Liver (tissue), 3 donors: ENCODE data around the gene C2CD4C.

Experiments
- ATF3 ChIP-seq: IDR thresholded peaks from 2 replicates; pipeline ENCODE4 v1.6.1; 2016; ENCODE audit warnings: antibody characterized with exemption
- RAD21 ChIP-seq, 2 donors: IDR thresholded peaks; 2 replicates each; pipeline ENCODE4 v1.6.1; 2016; ENCODE audit warnings: antibody characterized with exemption in 2 of 2, mild to moderate bottlenecking in 2 of 2
- TAF1 ChIP-seq: conservative IDR thresholded peaks from 2 replicates; pipeline ENCODE4 v1.6.1; 2016; ENCODE audit warnings: antibody characterized with exemption, mild to moderate bottlenecking
- TF ChIP-seq, protein P1 (sequence below): fragments of 150-350 bp; IDR thresholded peaks from 2 replicates; pipeline ENCODE4 v1.5.1; 2017; ENCODE audit warnings: improper control_type of control experiment, low read depth, low read length; ENCODE audit not compliant: missing input control
- donor health status: healthy.
- donor health status: healthy.

DNA sequence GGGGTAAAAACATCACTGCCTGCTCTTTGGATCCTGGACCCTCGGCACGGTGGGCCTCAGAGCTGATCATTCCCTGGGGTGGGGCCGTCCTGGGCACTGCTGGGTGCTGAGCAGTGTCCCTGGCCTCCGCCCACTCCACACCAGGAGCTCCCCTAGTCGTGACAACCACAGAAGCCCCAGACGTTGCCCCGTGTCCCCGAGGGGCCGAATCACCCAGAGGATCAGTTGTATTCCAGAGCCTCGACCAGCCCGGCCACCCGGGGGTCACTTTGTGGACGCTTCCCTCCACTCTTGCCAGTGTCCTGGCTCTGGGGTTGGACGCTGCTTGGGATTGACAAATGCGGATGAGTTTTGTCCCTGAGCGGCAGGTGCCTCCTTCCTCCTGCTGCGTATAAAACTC lies 10.2 kb downstream of the C2CD4C start:
- TF ChIP-seq ATF3 (no peak), RAD21 (IDR thresholded peaks at IDR 0.05) (no peak), TAF1 (no peak)
- TF ChIP-seq, protein P1, sequence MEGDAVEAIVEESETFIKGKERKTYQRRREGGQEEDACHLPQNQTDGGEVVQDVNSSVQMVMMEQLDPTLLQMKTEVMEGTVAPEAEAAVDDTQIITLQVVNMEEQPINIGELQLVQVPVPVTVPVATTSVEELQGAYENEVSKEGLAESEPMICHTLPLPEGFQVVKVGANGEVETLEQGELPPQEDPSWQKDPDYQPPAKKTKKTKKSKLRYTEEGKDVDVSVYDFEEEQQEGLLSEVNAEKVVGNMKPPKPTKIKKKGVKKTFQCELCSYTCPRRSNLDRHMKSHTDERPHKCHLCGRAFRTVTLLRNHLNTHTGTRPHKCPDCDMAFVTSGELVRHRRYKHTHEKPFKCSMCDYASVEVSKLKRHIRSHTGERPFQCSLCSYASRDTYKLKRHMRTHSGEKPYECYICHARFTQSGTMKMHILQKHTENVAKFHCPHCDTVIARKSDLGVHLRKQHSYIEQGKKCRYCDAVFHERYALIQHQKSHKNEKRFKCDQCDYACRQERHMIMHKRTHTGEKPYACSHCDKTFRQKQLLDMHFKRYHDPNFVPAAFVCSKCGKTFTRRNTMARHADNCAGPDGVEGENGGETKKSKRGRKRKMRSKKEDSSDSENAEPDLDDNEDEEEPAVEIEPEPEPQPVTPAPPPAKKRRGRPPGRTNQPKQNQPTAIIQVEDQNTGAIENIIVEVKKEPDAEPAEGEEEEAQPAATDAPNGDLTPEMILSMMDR, result no peak
